GM21786 (cell line): ENCODE data around the gene COLQ.
"Not testable (repeated sequence)": the region's sequence is repeated elsewhere in the genome, so short reads cannot be mapped to it uniquely, and the experiment has no call there.

Source experiments
- ATAC-seq: cut with Tn5 transposase; IDR thresholded peaks from one replicate; pipeline ENCODE4 v1.9.1; 2021; ENCODE audit not compliant: unreplicated experiment

The COLQ gene

GRCh38 chr3:15521573-15521965 is at the start of gene COLQ:
Gene COLQ, minus strand, starts transcription at chr3:15521706. Its CDS starts 81 bp downstream, at chr3:15521625.
- no peak for ATAC-seq

GRCh38 chr3:15563190-15563589 is 41.7 kb upstream of the COLQ start:
- no peak for ATAC-seq

- ATAC-seq, result no peak
Measured at GRCh38 chr3:15562560-15562959, 41.1 kb upstream of the COLQ start.

GRCh38 chr3:15558581-15558980 is 37.1 kb upstream of the COLQ start:
- no peak for ATAC-seq

- peak; percentile 55 for ATAC-seq
Measured at GRCh38 chr3:15557511-15557946, 36.0 kb upstream of the COLQ start.

GRCh38 chr3:15556512-15556911 is 35.0 kb upstream of the COLQ start:
- ATAC-seq, result peak; percentile 89

- ATAC-seq, result no peak
Measured at GRCh38 chr3:15553749-15554148, 32.2 kb upstream of the COLQ start.

- ATAC-seq, result no peak
Measured at GRCh38 chr3:15551902-15552301, 30.4 kb upstream of the COLQ start.

GRCh38 chr3:15549846-15550245 is 28.3 kb upstream of the COLQ start:
- ATAC-seq, result no peak

- no peak for ATAC-seq
Measured at GRCh38 chr3:15542614-15543013, 21.1 kb upstream of the COLQ start.

- no peak for ATAC-seq
Measured at GRCh38 chr3:15541371-15541770, 19.9 kb upstream of the COLQ start.

GRCh38 chr3:15539066-15539465 is 17.6 kb upstream of the COLQ start:
- ATAC-seq, result no peak

GRCh38 chr3:15538345-15538744 is 16.8 kb upstream of the COLQ start:
- ATAC-seq, result no peak

GRCh38 chr3:15536856-15537255 is 15.3 kb upstream of the COLQ start:
- ATAC-seq, result no peak

GRCh38 chr3:15535732-15536131 is 14.2 kb upstream of the COLQ start:
- ATAC-seq, result no peak

- ATAC-seq, result not testable (repeated sequence)
Measured at GRCh38 chr3:15532614-15533013, 11.1 kb upstream of the COLQ start.

- ATAC-seq, result no peak
Measured at GRCh38 chr3:15531346-15531745, 9.8 kb upstream of the COLQ start.

GRCh38 chr3:15528854-15529537 is 7.5 kb upstream of the COLQ start:
- no peak for ATAC-seq

GRCh38 chr3:15527031-15527459 is 5.5 kb upstream of the COLQ start:
- no peak for ATAC-seq

- no peak for ATAC-seq
Measured at GRCh38 chr3:15525790-15526189, 4.3 kb upstream of the COLQ start.

GRCh38 chr3:15523660-15524417 is 2.3 kb upstream of the COLQ start:
- ATAC-seq, result no peak

- no peak for ATAC-seq
Measured at GRCh38 chr3:15522016-15522415, 510 bp upstream of the COLQ start.
